ENCODE measurements around the gene UBAC1. TPM values are rescaled to one million over a fixed set of nuclear protein-coding genes. Genes with fewer than 3 reads are reported as not detected.

UBAC1 gene
- total RNA-seq, 2 donors from 2014 or later: 47.9 to 48.4 TPM

GRCh38 chr9:135896626-135897025, 64.5 kb downstream of the UBAC1 start:
- Histone ChIP-seq H3K9ac (ENCODE audit: extremely low read depth, low read length, poor library complexity, severe bottlenecking) (no peak overlapping the region), H3K4me3 (ENCODE audit: low read length) (no peak overlapping the region), H3K36me3 (ENCODE audit: control insufficient read depth, insufficient read depth, low read length) (peaks cover 34% of the 10 kb centered on the region), H3K9me3 (ENCODE audit: control insufficient read depth, low read length) (peaks cover 42% of the 10 kb centered on the region), H3K4me1 (ENCODE audit: control insufficient read depth, insufficient read depth, low read length) (peaks cover 7% of the 10 kb centered on the region), H3K27ac (ENCODE audit: low read depth, low read length) (no peak overlapping the region), H3K27me3 (ENCODE audit: control insufficient read depth, insufficient read depth, low read length, poor library complexity, severe bottlenecking) (no peaks in the 10 kb centered on the region)
- Mint-ChIP-seq H3K4me1 (peaks cover 18% of the 10 kb centered on the region), H3K4me3 (no peak overlapping the region), H3K36me3 (ENCODE audit: low read depth) (peaks cover 48% of the 10 kb centered on the region), H3K9me3 (peaks cover 30% of the 10 kb centered on the region), H3K27me3 (ENCODE audit: insufficient read depth) (no peaks in the 10 kb centered on the region), H3K27ac (no peak overlapping the region)
- WGBS, 2 experiments (ENCODE audit: insufficient coverage in 1 of 2, insufficient read length in 1 of 2): 92 to 100% methylated on average over 2 of the region's 2 CpGs
- TF ChIP-seq CTCF (conservative IDR thresholded peaks at IDR 0.05): no peak
- DNase-seq: no peak

- H3K9me3 ChIP-seq (ENCODE audit: control insufficient read depth, low read length): peaks cover 42% of the 10 kb centered on the region
- Mint-ChIP-seq H3K4me3 (no peak overlapping the region), H3K4me1 (peaks cover 21% of the 10 kb centered on the region), H3K36me3 (ENCODE audit: low read depth) (peaks cover 45% of the 10 kb centered on the region), H3K27ac (no peak overlapping the region), H3K27me3 (ENCODE audit: insufficient read depth) (no peaks in the 10 kb centered on the region), H3K9me3 (peaks cover 30% of the 10 kb centered on the region)
- no peak for TF ChIP-seq CTCF (conservative IDR thresholded peaks at IDR 0.05)
- no peaks in the 10 kb centered on the region for H3K27me3 ChIP-seq (ENCODE audit: control insufficient read depth, insufficient read depth, low read length, poor library complexity, severe bottlenecking)
- no peak overlapping the region for H3K4me3 ChIP-seq (ENCODE audit: low read length)
- H3K27ac ChIP-seq (ENCODE audit: low read depth, low read length): no peak overlapping the region
- DNase-seq: no peak
- peaks cover 8% of the 10 kb centered on the region for H3K4me1 ChIP-seq (ENCODE audit: control insufficient read depth, insufficient read depth, low read length)
- no peak overlapping the region for H3K9ac ChIP-seq (ENCODE audit: extremely low read depth, low read length, poor library complexity, severe bottlenecking)
- peaks cover 30% of the 10 kb centered on the region for H3K36me3 ChIP-seq (ENCODE audit: control insufficient read depth, insufficient read depth, low read length)
- WGBS, 2 experiments (ENCODE audit: insufficient coverage in 1 of 2, insufficient read length in 1 of 2): 100% methylated on average over 1 to 2 of the region's 3 CpGs
Measured at GRCh38 chr9:135896205-135896604, 65.0 kb downstream of the UBAC1 start.

GRCh38 chr9:135895202-135895848, 65.8 kb downstream of the UBAC1 start:
- peaks cover 42% of the 10 kb centered on the region for H3K9me3 ChIP-seq (ENCODE audit: control insufficient read depth, low read length)
- no peaks in the 10 kb centered on the region for H3K27me3 Mint-ChIP-seq (ENCODE audit: insufficient read depth)
- no peak overlapping the region for H3K27ac Mint-ChIP-seq
- no peak overlapping the region for H3K4me3 Mint-ChIP-seq
- H3K9me3 Mint-ChIP-seq: peaks cover 26% of the 10 kb centered on the region
- H3K27ac ChIP-seq (ENCODE audit: low read depth, low read length): no peak overlapping the region
- no peak overlapping the region for H3K9ac ChIP-seq (ENCODE audit: extremely low read depth, low read length, poor library complexity, severe bottlenecking)
- peaks cover 41% of the 10 kb centered on the region for H3K36me3 Mint-ChIP-seq (ENCODE audit: low read depth)
- TF ChIP-seq CTCF (conservative IDR thresholded peaks at IDR 0.05): no peak
- DNase-seq: no peak
- peaks cover 30% of the 10 kb centered on the region for H3K4me1 Mint-ChIP-seq
- no peak overlapping the region for H3K4me3 ChIP-seq (ENCODE audit: low read length)
- 90 to 100% methylated on average over 1 to 4 of the region's 4 CpGs for WGBS, 2 experiments (ENCODE audit: insufficient coverage in 1 of 2, insufficient read length in 1 of 2)
- no peaks in the 10 kb centered on the region for H3K27me3 ChIP-seq (ENCODE audit: control insufficient read depth, insufficient read depth, low read length, poor library complexity, severe bottlenecking)
- peaks cover 28% of the 10 kb centered on the region for H3K36me3 ChIP-seq (ENCODE audit: control insufficient read depth, insufficient read depth, low read length)
- peaks cover 14% of the 10 kb centered on the region for H3K4me1 ChIP-seq (ENCODE audit: control insufficient read depth, insufficient read depth, low read length)

Data from endodermal cell (in vitro differentiated cells).